Ovary (tissue), 9 donors: Measurements from ENCODE around the gene NEUROG1. TPM values are rescaled to one million over a fixed set of nuclear protein-coding genes. Genes with fewer than 3 reads are reported as not detected.

Source experiments
- DNase-seq, 5 donors: peaks; one replicate each; pipeline ENCODE4 v3.0.0-alpha.2; 2019 to 2020
- H3K27ac ChIP-seq, 2 donors: fragments of 200-600 bp; one replicate each; pipeline versions ENCODE4 v1.5.1 to v1.8.0; 2019 to 2022
- H3K27me3 ChIP-seq: fragments of 200-600 bp; one replicate; pipeline ENCODE4 v1.8.0; 2022
- H3K36me3 ChIP-seq: fragments of 200-600 bp; sonication (generic); one replicate; pipeline ENCODE4 v1.5.1; 2019
- H3K4me1 ChIP-seq: one replicate; pipeline ENCODE4 v1.8.1; 2013; ENCODE audit warnings: mild to moderate bottlenecking, moderate library complexity; ENCODE audit not compliant: insufficient read depth
- H3K4me3 ChIP-seq: fragments of 200-600 bp; sonication (generic); one replicate; pipeline ENCODE4 v1.5.1; 2017
- H3K9me3 ChIP-seq, 2 donors: fragments of 200-600 bp in 1 of 2; sonication (generic) in 1 of 2; one replicate each; pipeline versions ENCODE4 v1.5.1 to v1.8.1; 2013 to 2019; ENCODE audit warnings: mild to moderate bottlenecking in 1 of 2, moderate library complexity in 1 of 2
- CTCF ChIP-seq, 3 donors: fragments of 450-650 bp in 2 of 3; fragments of 200-600 bp in 1 of 3; IDR thresholded peaks; one replicate each; pipeline versions ENCODE4 v1.5.1 to v1.8.0; 2016 to 2022; ENCODE audit warnings: antibody characterized with exemption in 3 of 3, mild to moderate bottlenecking in 1 of 3
- EP300 ChIP-seq: sonication (generic); formaldehyde crosslinking; IDR thresholded peaks from one replicate; pipeline ENCODE4 v1.6.1; 2017; ENCODE audit warnings: antibody characterized with exemption
- POLR2A ChIP-seq: fragments of 450-650 bp; IDR thresholded peaks from one replicate; pipeline ENCODE4 v1.6.1; 2017; ENCODE audit warnings: antibody characterized with exemption, mild to moderate bottlenecking, moderate library complexity
- WGBS, 3 donors: extraction: QIAGEN DNeasy Blood & Tissue Kit in 1 of 3; methylation state at CpG; one replicate each; pipeline versions ENCODE4 v1.1.5 to v1.1.7; 2013 to 2017; 5-methylcytosine and 5-hydroxymethylcytosine counted together
- intact Hi-C, 4 donors: fragments of 100-400 bp; cut with DNase I; formaldehyde crosslinking; loops; one replicate each; pipeline versions ENCODE4 v1.11.0 to v1.15.1; 2022 to 2023
- polyA plus RNA-seq, 2 donors: library from polyadenylated mRNA; stranded (reverse); fragments of 200-250 nt in 1 of 2; fragments of 350-450 nt in 1 of 2; fragmentation: Illumina TruSeq in 1 of 2; extraction: RNeasy Lipid Tissue Mini Kit (QIAGEN cat#74804) in 1 of 2; gene quantifications; one replicate each; pipeline ENCODE4 v1.2.3, GENCODE V29; 2013 to 2014
- total RNA-seq, 7 donors: library from RNA; depleted of rRNA in 2 of 7; stranded (reverse); fragments of >200 nt in 2 of 7; fragmentation: NEBNext Ultra II Directional in 3 of 7; extraction: Animal tissue kit (Norgen Biotek cat#: 25700) in 3 of 7; gene quantifications; one replicate each; pipeline versions ENCODE4 v1.1.0 to v1.2.4, GENCODE V29; 2016 to 2023
- donor health status: DM: no; HTN: no; CAD: no; lungs with moderate emphysema.
- donor health status: DM: no; HTN: no; CAD: no.
- donor health status: Bipolar disorder and iron deficiency.
- donor health status: DM: yes; HTN: yes; CAD: no.
- donor health status: DM: no; HTN: no; CAD: no.
- donor health status: DM: yes; HTN: yes; CAD: no.

NEUROG1 gene
- total and polyA plus RNA-seq, 9 donors, result 0.06 TPM; not detected in 8

GRCh38 chr5:135561266-135561665, 25.5 kb upstream of the NEUROG1 start:
- H3K4me1 ChIP-seq, result no peaks in the 10 kb centered on the region
- DNase-seq, result no peak
- no peaks in the 10 kb centered on the region for H3K36me3 ChIP-seq
- intact Hi-C loops, result loop anchor here in 1 of 4 donors (5.0 kb wide), 1 partner anchor 271 kb away; the partner anchor contains the start of gene SLC25A48
- no peak overlapping the region for H3K4me3 ChIP-seq
- no peak overlapping the region for H3K27ac ChIP-seq
- TF ChIP-seq EP300 (no peak), CTCF (IDR thresholded peaks at IDR 0.05) (no peak), POLR2A (no peak)
- WGBS, 3 donors, result 83 to 91% (median 85%) methylated on average over 6 of the region's 6 CpGs
- no peaks in the 10 kb centered on the region for H3K9me3 ChIP-seq
- H3K27me3 ChIP-seq, result no peaks in the 10 kb centered on the region

- Histone ChIP-seq H3K27ac (no peak overlapping the region), H3K4me3 (no peak overlapping the region), H3K36me3 (no peaks in the 10 kb centered on the region), H3K27me3 (no peaks in the 10 kb centered on the region), H3K9me3 (no peaks in the 10 kb centered on the region), H3K4me1 (no peaks in the 10 kb centered on the region)
- intact Hi-C loops, result loop anchor here in 1 of 4 donors (5.0 kb wide), 1 partner anchor 271 kb away; the partner anchor contains the start of gene SLC25A48
- DNase-seq, result peak; percentile 29 to 73 (median 55)
- peak in 1 of 3 donors; percentile 40 for TF ChIP-seq CTCF (IDR thresholded peaks at IDR 0.05)
- no peak for TF ChIP-seq POLR2A
- 7 to 12% (median 10%) methylated on average over 14 of the region's 14 CpGs for WGBS, 3 donors
Observed at GRCh38 chr5:135560858-135561257, 25.1 kb upstream of the NEUROG1 start.

- WGBS, 3 donors, result 25 to 49% (median 43%) methylated on average over 6 of the region's 6 CpGs
- no peak overlapping the region for H3K27ac ChIP-seq
- TF ChIP-seq EP300 (no peak), CTCF (IDR thresholded peaks at IDR 0.05) (no peak), POLR2A (no peak)
- intact Hi-C loops, result loop anchor here in 1 of 4 donors (5.0 kb wide), 1 partner anchor 273 kb away; the partner anchor contains the start of gene SLC25A48
- H3K27me3 ChIP-seq, result no peaks in the 10 kb centered on the region
- H3K4me1 ChIP-seq, result no peaks in the 10 kb centered on the region
- DNase-seq, result no peak
- no peaks in the 10 kb centered on the region for H3K9me3 ChIP-seq
- H3K36me3 ChIP-seq, result no peaks in the 10 kb centered on the region
- H3K4me3 ChIP-seq, result no peak overlapping the region
Observed at GRCh38 chr5:135559354-135559753, 23.6 kb upstream of the NEUROG1 start.

GRCh38 chr5:135557076-135557838, 21.5 kb upstream of the NEUROG1 start:
- intact Hi-C loops, result loop anchor here in 1 of 4 donors (5.0 kb wide), 1 partner anchor 275 kb away; the partner anchor contains the start of gene SLC25A48
- 68 to 79% (median 72%) methylated on average over 11 of the region's 11 CpGs for WGBS, 3 donors
- DNase-seq, result no peak

More at GRCh38 chr5:135557076-135557838, 21.5 kb upstream of the NEUROG1 start:
- H3K4me1 ChIP-seq, result no peaks in the 10 kb centered on the region
- no peaks in the 10 kb centered on the region for H3K27me3 ChIP-seq
- H3K36me3 ChIP-seq, result no peaks in the 10 kb centered on the region
- no peak for TF ChIP-seq CTCF (IDR thresholded peaks at IDR 0.05)
- TF ChIP-seq EP300, result no peak
- TF ChIP-seq POLR2A, result no peak
- no peak overlapping the region for H3K27ac ChIP-seq
- no peaks in the 10 kb centered on the region for H3K9me3 ChIP-seq
- H3K4me3 ChIP-seq, result no peak overlapping the region
